HG03159 (cell line): ENCODE data around the gene C1QTNF1.

ENCODE experiments used
- ATAC-seq: cut with Tn5 transposase; IDR thresholded peaks from one replicate; pipeline ENCODE4 v1.9.1; 2021; ENCODE audit warnings: mild to moderate bottlenecking, moderate library complexity; ENCODE audit not compliant: unreplicated experiment

The C1QTNF1 gene

GRCh38 chr17:79088997-79089328 lies 65.0 kb downstream of the C1QTNF1 start:
- ATAC-seq = no peak

- ATAC-seq = no peak
These were observed 65.9 kb downstream of the C1QTNF1 start for GRCh38 chr17:79089720-79090442.

- ATAC-seq = no peak
These were observed 66.7 kb downstream of the C1QTNF1 start for GRCh38 chr17:79090443-79091225.

GRCh38 chr17:79091226-79091670 lies 67.3 kb downstream of the C1QTNF1 start:
- no peak for ATAC-seq

- ATAC-seq = no peak
These were observed 68.6 kb downstream of the C1QTNF1 start for GRCh38 chr17:79092567-79092966.

GRCh38 chr17:79093270-79093669 lies 69.3 kb downstream of the C1QTNF1 start:
- ATAC-seq = no peak

- ATAC-seq = no peak
These were observed 70.3 kb downstream of the C1QTNF1 start for GRCh38 chr17:79094261-79094660.

- ATAC-seq = no peak
These were observed 71.5 kb downstream of the C1QTNF1 start for GRCh38 chr17:79095345-79096055.

GRCh38 chr17:79096477-79096876 lies 72.5 kb downstream of the C1QTNF1 start:
- ATAC-seq = no peak

GRCh38 chr17:79097226-79098055 lies 73.5 kb downstream of the C1QTNF1 start:
- ATAC-seq = no peak

- no peak for ATAC-seq
These were observed 74.4 kb downstream of the C1QTNF1 start for GRCh38 chr17:79098282-79098867.
